Stimulated activated CD4-positive, alpha-beta T cell treated with anti-CD3 and anti-CD28 coated beads, Interleukin-1b, Interleukin-23, amount 100 ng/mL, for 4 hours (primary cell): Measurements from ENCODE around the gene MMAA.
"Not testable (repeated sequence)": the region's sequence is repeated elsewhere in the genome, so short reads cannot be mapped to it uniquely, and the experiment has no call there.

Experiments
- DNase-seq, 2 donors: peaks; one replicate each; pipeline ENCODE4 v3.0.0-alpha.2; 2020; ENCODE audit warnings: low read depth in 2 of 2

Gene MMAA

GRCh38 chr4:145618932-145619638 lies at the start of gene MMAA:
MMAA (plus strand) TSS chr4:145619385; CDS start chr4:145639140, 19,755 bp downstream.
- peak; percentile 96 for DNase-seq

DNA sequence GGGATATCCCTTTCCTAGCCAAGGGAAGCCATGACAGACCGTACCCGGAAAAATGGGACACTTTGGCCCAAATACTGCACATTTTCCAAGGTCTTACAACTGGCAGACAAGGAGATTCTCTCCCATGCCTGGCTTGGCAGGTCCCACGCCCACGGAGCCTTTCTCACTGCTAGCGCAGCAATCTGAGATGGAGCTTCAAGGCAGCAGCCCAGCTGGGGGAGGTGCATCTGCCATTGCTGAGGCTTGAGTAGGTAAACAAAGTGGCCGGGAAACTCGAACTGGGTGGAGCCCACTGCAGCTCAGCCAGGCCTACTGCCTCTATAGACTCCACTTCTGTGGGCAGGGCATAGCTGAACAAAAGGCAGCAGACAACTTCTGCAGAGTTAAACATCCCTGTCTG lies 44.6 kb upstream of the MMAA start:
- not testable (repeated sequence) for DNase-seq

DNA sequence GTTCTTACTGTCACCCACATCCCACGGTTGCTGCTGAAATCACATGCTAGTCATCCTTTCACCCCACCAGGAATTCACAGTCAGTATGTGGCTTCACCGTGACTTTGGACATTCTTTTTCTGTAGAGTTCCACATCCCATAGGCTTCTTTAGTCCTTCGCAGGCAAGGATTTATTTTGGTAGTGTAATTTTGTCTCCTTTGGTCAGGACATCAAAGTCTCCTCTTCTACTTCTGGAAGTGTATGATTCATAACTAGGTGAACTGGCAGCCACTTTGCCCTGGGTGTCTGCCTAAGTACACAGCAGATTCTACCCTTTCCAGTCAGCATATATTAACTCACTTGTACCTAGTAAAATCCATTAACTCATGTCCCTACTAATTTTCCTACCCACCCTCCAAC lies 38.3 kb upstream of the MMAA start:
- DNase-seq = no peak

DNA sequence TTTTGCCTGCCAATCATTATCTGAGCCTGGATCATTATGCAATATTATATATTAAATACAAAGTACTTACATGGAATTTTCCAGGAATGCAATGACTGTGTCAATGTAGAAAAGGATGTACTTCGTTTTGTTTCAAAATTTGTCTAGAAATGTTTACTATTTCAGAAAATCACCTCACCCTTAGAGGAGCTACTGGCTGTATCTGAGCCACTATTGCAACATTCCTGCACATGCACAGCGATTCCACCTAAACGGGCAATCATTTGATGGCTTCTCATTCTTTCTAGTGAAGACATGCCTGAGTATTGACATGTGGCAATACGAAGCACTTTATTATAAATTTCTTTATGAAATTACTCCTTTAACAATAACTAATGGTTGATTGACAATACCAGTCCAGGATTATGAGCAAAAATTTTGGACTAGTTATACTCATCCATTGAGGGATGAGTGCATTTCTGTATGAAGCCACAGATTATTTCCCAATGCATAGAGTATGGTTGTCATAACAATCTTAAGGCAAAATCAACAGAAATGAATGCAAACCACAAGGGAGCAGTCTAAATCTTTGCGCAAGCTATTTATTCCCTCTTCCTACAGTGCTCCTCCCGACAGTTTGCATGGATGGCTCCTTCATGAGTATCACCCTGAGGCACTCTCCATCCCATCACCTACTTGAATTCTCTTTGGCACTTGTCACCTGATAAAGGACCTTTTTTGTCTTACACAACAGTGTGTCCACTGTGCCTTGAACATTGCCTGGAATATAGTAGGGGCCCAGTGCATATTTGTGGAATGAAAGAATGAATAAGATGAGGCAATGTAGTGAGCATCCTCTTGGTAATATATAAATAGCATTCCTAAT lies 35.8 kb upstream of the MMAA start:
- no peak for DNase-seq

DNA sequence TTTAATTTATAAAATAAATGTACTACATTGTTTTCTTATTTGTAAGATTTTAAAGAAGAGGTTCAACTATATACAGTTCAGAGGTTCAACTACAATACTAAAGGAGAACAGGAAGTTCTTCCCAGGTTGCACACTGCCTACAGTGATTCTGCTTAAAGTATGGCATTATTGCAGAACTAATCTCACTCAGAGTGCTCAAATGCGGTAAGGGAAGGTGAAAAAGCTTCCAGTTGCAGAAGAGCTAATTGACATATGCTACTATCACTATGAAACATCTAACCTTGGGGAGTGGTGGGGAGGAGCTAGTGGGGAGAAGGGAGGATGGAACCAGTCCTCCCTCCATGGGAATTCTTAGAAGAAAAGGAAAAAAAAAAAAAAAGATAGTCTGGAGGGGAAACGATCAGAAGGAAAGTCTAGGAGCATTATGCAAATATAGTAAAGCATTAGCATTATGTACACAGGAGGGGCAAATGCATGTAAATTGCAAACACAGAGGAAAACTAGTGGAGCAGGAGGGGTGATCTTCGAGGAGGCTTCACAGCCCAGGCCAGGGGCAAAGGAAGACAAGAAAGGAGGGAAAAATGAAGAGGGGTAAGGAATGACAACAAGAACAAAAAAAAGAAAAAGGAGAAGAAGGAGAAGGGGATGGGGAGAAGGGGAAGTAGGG lies 32.0 kb upstream of the MMAA start:
- no peak for DNase-seq

- DNase-seq = not testable (repeated sequence)
Measured at GRCh38 chr4:145589381-145589780, 29.8 kb upstream of the MMAA start.

DNA sequence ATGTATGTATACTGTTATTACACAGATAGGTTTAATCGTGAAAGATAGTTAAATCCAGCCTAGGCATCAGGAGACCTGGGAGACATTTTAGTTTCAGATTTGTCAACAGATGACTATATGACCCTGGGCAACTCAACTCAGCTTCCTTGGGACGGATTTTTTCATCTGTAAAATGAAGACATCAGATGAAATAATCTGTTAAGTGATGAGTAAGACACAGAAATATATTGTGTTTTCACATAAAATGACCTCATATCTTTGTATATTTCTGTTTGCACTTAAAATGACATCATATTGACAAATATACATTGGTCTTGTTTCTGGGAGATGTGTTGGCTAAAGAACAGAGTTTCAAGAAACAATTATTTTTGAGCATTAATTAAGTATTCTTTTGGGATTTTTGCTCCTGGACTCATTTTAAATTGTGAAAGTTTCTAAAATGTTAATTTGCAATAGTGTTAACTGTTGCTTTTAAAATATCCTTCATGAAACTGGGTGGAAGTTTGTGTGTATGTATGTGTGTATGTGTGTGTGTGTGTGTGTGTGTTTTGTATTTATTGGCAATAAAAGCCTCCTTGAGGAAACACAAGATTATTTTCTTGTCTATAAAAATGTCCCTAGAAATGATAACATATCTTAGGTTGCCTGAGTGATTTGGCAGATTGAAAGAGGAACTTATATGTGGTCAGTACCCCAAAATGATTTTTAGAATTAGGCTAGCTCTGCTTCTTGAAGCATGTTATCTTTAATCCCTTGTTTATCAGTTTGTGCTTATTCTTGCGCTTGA lies 29.1 kb upstream of the MMAA start:
- DNase-seq = no peak

DNA sequence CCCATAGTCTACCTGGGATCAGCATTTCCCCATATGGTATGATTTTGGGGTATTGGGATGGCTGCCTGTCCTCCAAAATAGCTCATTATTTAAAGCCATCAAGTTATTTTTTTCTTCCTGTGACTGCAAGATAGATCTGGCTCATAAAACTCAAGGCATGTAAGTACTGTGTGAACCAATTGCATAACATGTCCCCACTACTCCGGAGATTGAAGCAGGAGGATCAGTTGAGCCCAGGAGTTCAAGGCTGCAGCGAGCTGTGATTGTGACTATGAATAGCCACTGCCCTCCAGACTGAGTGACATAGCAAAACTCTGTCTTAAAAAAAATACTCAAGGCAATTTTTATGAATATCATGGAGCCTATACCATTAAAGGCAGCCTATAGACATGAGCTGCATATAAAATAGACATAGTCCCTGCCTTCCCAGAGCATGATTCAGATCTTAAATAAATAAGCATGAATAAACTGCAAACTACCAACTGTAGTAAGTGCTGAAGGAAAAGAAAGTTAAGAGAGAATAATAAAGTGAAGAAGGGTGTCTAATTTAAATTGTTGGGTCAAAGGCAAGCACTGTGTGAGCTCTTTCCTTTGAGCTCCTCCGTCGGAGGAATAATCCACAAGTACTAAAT lies 16.9 kb upstream of the MMAA start:
- DNase-seq = no peak

DNA sequence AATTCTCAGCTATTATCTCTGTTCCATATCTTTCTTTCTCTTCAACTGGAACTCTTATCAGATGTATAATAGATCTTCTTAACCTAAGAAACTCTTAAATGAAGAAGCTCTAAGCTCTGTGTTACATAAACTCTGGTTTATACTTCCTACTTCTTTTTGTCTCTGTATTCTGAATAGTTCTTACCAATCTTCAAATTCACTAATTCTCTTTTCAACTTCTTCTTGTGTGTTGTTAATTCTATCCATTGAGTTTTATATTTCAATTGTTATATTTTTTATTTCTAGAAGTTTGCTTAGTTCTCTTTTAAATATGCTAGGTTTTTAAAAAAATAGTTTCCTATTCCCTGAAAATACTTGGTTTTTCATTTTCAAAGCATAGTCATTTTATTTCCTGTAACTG lies 13.2 kb upstream of the MMAA start:
- DNase-seq = no peak

DNA sequence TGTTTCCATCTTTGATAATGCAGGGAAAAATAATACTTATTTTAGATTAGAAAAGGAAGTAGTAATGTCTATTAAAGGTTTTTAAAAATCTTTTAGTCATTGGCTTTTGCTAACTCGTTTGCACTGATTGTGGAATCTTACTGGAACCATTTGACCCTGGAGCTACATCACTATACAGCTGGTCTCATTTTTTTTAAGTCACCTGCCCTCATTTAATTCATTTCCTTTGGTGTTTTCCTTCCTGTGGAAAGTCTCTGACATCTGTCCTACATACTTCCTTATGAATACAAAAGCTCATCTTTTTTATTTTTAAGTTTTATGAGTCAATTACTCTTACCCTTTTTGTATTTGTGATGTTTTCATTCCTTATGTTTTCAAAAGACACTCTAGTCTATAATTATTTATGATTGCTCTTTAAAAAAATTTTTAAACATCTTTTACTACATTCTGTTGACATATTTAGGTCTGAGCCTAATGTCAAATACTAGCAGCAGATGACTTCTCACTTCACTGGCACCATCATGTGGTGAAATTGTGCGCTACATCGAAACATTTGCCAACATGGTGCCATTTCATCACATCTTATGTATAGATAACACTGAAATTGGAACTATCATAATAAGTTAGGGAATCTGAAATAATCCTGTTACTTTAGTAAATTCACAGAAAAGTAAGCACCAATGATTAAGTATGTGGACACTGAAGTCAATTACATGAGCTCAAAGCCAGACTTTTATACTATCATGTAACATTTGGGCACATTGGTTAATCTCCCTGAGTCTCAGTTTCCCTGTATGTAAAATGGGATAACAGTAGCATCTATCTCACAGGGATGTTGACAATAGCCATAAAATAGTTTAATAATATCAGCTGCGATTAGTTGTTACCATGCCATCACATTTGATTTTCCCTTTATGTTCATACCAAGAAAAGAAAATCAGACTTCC lies 9.4 kb upstream of the MMAA start:
- peak; percentile 49 to 60 for DNase-seq

GRCh38 chr4:145613566-145614232 lies 5.5 kb upstream of the MMAA start:
- no peak for DNase-seq

GRCh38 chr4:145614233-145614610 lies 5.0 kb upstream of the MMAA start:
- DNase-seq = no peak

- DNase-seq = peak; percentile 9 to 11
Measured at GRCh38 chr4:145618210-145618931, 814 bp upstream of the MMAA start.

- DNase-seq = peak; percentile 26 to 39
Measured at GRCh38 chr4:145619639-145619996, 433 bp downstream of the MMAA start.

GRCh38 chr4:145622067-145622466 lies 2.9 kb downstream of the MMAA start:
- DNase-seq = not testable (repeated sequence)

- DNase-seq = no peak
Measured at GRCh38 chr4:145623831-145624230, 4.6 kb downstream of the MMAA start.

DNA sequence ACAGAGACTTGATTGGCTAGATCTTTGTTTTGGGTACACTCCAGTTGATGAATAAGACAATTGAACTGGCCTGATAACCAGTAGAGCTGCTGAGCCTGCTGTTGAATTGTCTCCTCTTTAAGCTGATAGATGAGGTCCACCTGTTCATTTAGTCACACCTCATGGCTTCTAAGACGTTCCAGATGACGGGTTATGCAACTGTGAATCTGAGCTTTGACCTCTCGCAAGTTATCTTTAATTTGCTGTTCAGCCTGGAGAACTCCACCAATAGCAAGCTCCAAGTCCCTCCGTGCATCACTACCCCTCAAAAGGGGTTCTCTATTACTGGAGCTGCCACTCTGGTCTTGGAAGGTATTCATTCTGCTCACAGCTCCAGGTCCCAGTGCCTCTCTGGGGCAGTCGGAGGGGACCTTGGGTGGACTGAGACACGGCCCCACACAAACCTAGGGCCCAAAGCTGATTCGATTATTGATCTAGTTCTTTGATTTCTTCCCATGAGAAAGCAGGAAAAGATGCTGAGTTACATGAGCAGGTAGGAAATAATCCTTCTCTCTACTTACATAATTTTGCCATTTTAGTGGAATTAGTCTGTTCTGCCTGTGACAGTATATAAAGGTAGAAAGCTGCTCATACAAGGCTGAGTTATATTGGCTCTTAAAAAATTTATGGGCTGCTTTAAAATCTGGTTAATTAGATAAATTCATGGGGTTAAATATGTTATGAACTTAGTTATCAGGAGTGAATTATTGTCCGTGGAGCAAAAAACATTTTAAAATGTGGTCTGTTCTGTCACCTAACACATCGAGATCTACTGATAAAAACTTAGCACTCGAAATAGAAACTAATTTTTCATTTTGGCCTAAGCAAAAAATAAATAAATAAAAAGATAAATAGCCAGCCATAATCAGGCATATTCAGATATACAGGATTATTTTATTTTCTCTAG lies 6.8 kb downstream of the MMAA start:
- DNase-seq = no peak

- no peak for DNase-seq
Measured at GRCh38 chr4:145626623-145626982, 7.4 kb downstream of the MMAA start.
